Testis (tissue), 3 donors: Measurements from ENCODE around the gene C10orf95. TPM values are rescaled to one million over a fixed set of nuclear protein-coding genes. Genes with fewer than 3 reads are reported as not detected.

ENCODE experiments used
- DNase-seq: peaks from one replicate; pipeline ENCODE4 v3.0.0-alpha.2; 2019
- H3K27ac ChIP-seq, 2 donors: fragments of 200-600 bp; sonication (generic); one replicate each; pipeline ENCODE4 v1.5.1; 2019
- H3K27me3 ChIP-seq: fragments of 200-600 bp; sonication (generic); one replicate; pipeline ENCODE4 v1.5.1; 2019
- H3K36me3 ChIP-seq: fragments of 200-600 bp; sonication (generic); one replicate; pipeline ENCODE4 v1.5.1; 2017; ENCODE audit warnings: low read depth; ENCODE audit errors: missing control alignments
- H3K4me1 ChIP-seq: fragments of 200-600 bp; sonication (generic); one replicate; pipeline ENCODE4 v1.5.1; 2019
- H3K4me3 ChIP-seq, 2 donors: fragments of 200-600 bp; sonication (generic); one replicate each; pipeline ENCODE4 v1.5.1; 2017 to 2019
- H3K9me3 ChIP-seq: fragments of 200-600 bp; sonication (generic); one replicate; pipeline ENCODE4 v1.5.1; 2017
- CTCF ChIP-seq, 3 experiments: fragments of 450-650 bp in 2 of 3; fragments of 200-600 bp in 1 of 3; sonication (generic) in 1 of 3; IDR thresholded peaks; one replicate each; pipeline ENCODE4 v1.5.1; 2016 to 2019; ENCODE audit warnings: antibody characterized with exemption in 3 of 3, mild to moderate bottlenecking in 2 of 3, moderate library complexity in 1 of 3
- POLR2A ChIP-seq: fragments of 450-650 bp; IDR thresholded peaks from one replicate; pipeline ENCODE4 v1.6.1; 2017; ENCODE audit warnings: antibody characterized with exemption, mild to moderate bottlenecking, moderate library complexity
- WGBS, 2 donors: methylation state at CpG; one replicate each; pipeline ENCODE4 v1.1.5; 2018; 5-methylcytosine and 5-hydroxymethylcytosine counted together
- intact Hi-C: fragments of 100-400 bp; cut with DNase I; formaldehyde crosslinking; loops from one replicate; pipeline ENCODE4 v1.15.1; 2023; ENCODE audit warnings: low total_unique reads
- polyA plus RNA-seq: library from polyadenylated mRNA; stranded (reverse); fragments of 350-450 nt; fragmentation: Illumina TruSeq; extraction: RNeasy Lipid Tissue Mini Kit (QIAGEN cat#74804); gene quantifications from one replicate; pipeline ENCODE4 v1.2.3, GENCODE V29; 2014; ENCODE audit warnings: low read depth, low replicate concordance; ENCODE audit not compliant: insufficient read depth
- total RNA-seq, 2 donors: library from RNA; depleted of rRNA; stranded (reverse); fragments of >200 nt; gene quantifications; one replicate each; pipeline ENCODE4 v1.2.3, GENCODE V29; 2016

C10orf95 gene
- total and polyA plus RNA-seq, 3 donors from 2014 or later, result 0.29 to 1.3 (median 0.55) TPM

GRCh38 chr10:102421757-102422512 is 29.4 kb downstream of the C10orf95 start:
- peaks cover 23% of the 10 kb centered on the region for H3K4me1 ChIP-seq
- H3K36me3 ChIP-seq, result no peaks in the 10 kb centered on the region
- intact Hi-C loops, result loop anchor here (10.0 kb wide), 2 partner anchors 53 to 163 kb away; no protein-coding TSS in a partner anchor
- H3K27me3 ChIP-seq, result no peaks in the 10 kb centered on the region
- H3K9me3 ChIP-seq, result no peaks in the 10 kb centered on the region
- 0% methylated on average over 27 to 35 of the region's 62 CpGs for WGBS, 2 donors
- DNase-seq, result peak; percentile 48
- H3K4me3 ChIP-seq, result peak overlapping the region; percentile 80 to 96
- peak overlapping the region; percentile 74 to 80 for H3K27ac ChIP-seq
- no peak for TF ChIP-seq CTCF (IDR thresholded peaks at IDR 0.05)
- TF ChIP-seq POLR2A, result no peak

GRCh38 chr10:102421507-102421756 is 29.9 kb downstream of the C10orf95 start:
- WGBS, 2 donors, result 0% methylated on average over 3 to 8 of the region's 14 CpGs
- TF ChIP-seq CTCF (IDR thresholded peaks at IDR 0.05), result no peak
- TF ChIP-seq POLR2A, result no peak
- Histone ChIP-seq H3K9me3 (no peaks in the 10 kb centered on the region), H3K36me3 (no peaks in the 10 kb centered on the region), H3K4me1 (peaks cover 23% of the 10 kb centered on the region), H3K4me3 (peak overlapping the region; percentile 80 to 96), H3K27ac (peak overlapping the region; percentile 74 to 80), H3K27me3 (no peaks in the 10 kb centered on the region)
- DNase-seq, result no peak
- intact Hi-C loops, result loop anchor here (10.0 kb wide), 2 partner anchors 53 to 163 kb away; no protein-coding TSS in a partner anchor

GRCh38 chr10:102420714-102421506 is 30.4 kb downstream of the C10orf95 start, which contains the start of gene FBXL15:
Gene FBXL15, plus strand, starts transcription at chr10:102420836. Its CDS starts 294 bp downstream, at chr10:102421130.
- intact Hi-C loops, result loop anchor here (10.0 kb wide), 2 partner anchors 54 to 164 kb away; no protein-coding TSS in a partner anchor

GRCh38 chr10:102420181-102420713 is 31.1 kb downstream of the C10orf95 start:
- Histone ChIP-seq H3K36me3 (no peaks in the 10 kb centered on the region), H3K27ac (peak overlapping the region; percentile 74 to 80), H3K4me1 (peaks cover 23% of the 10 kb centered on the region), H3K27me3 (no peaks in the 10 kb centered on the region), H3K4me3 (peak overlapping the region; percentile 80 to 96), H3K9me3 (no peaks in the 10 kb centered on the region)
- intact Hi-C loops, result loop anchor here (10.0 kb wide), 2 partner anchors 55 to 165 kb away; no protein-coding TSS in a partner anchor
- 0% methylated on average over 11 to 18 of the region's 21 CpGs for WGBS, 2 donors
- TF ChIP-seq CTCF (IDR thresholded peaks at IDR 0.05), result no peak
- no peak for TF ChIP-seq POLR2A
- no peak for DNase-seq

More at GRCh38 chr10:102420714-102421506, 30.4 kb downstream of the C10orf95 start, which contains the start of gene FBXL15:
- Histone ChIP-seq H3K4me3 (peak within 1 kb of the TSS; percentile 80 to 96), H3K36me3 (no peaks in the 10 kb centered on the region), H3K4me1 (peaks cover 23% of the 10 kb centered on the region), H3K9me3 (no peaks in the 10 kb centered on the region), H3K27me3 (no peaks in the 10 kb centered on the region), H3K27ac (peak within 1 kb of the TSS; percentile 74 to 80)
- TF ChIP-seq CTCF (IDR thresholded peaks at IDR 0.05) (peak in 1 of 3 experiments; percentile 41), POLR2A (no peak)
- peak; percentile 96 for DNase-seq
- WGBS, 2 donors, result 0% methylated on average over 9 to 65 of the region's 66 CpGs
